ENCODE measurements around the gene LYAR. TPM values are rescaled to one million over a fixed set of nuclear protein-coding genes. Genes with fewer than 3 reads are reported as not detected.

Gene LYAR
- total and polyA plus RNA-seq, 10 of the 15 experiments (the other 5 are each of a cell fraction or from before 2014, with no cell fraction given): 18.3 to 85.4 (median 40.1) TPM

- ChIA-PET SMC1A (ENCODE audit: uncharacterized antibody, unreplicated experiment) (no interaction called here), RAD21 (ENCODE audit: unreplicated experiment) (no interaction called here), CTCF (no interaction called here), POLR2A (no interaction called here)
- no peak overlapping the region for H3K4me3 ChIP-seq
- no peak overlapping the region for H2AFZ ChIP-seq (ENCODE audit: control insufficient read depth, low read depth, low read length)
- in situ Hi-C loops (cut with MboI): no loop called here
- H3K4me2 ChIP-seq (ENCODE audit: control insufficient read depth, insufficient read depth): no peak overlapping the region
- no peak for ATAC-seq
- no peak overlapping the region for H3K27ac ChIP-seq (ENCODE audit: control insufficient read depth, insufficient read depth)
- no TSS peak for BruUV-seq (replicated peaks)
- H3K27me3 ChIP-seq (replicated peaks in 1 of 2; ENCODE audit: control insufficient read depth in 2 of 2, insufficient read depth in 2 of 2, low read length in 1 of 2): no peaks in the 10 kb centered on the region
- no peaks in the 10 kb centered on the region for H3K9me3 ChIP-seq (replicated peaks; ENCODE audit: control insufficient read depth, insufficient read depth, low read length)
- no peak overlapping the region for H3K9ac ChIP-seq (ENCODE audit: control insufficient read depth, insufficient read depth, low read length)
- H4K20me1 ChIP-seq (ENCODE audit: control insufficient read depth, insufficient read depth): no peaks in the 10 kb centered on the region
- H3K36me3 ChIP-seq (ENCODE audit: control insufficient read depth in 2 of 2, insufficient read depth in 2 of 2, low read length in 1 of 2): peaks cover 0 to 3% of the 10 kb centered on the region in 2 experiments; a peak in 3 of 4 replicates
- intact Hi-C loops (cut with micrococcal nuclease; ENCODE audit: unreplicated experiment): no loop called here
- H3K79me2 ChIP-seq (ENCODE audit: control insufficient read depth, insufficient read depth, low read length): no peaks in the 10 kb centered on the region
- no peak for FAIRE-seq
- no peaks in the 10 kb centered on the region for H3K4me1 ChIP-seq (ENCODE audit: control insufficient read depth, insufficient read depth, low read length)
- no peak for DNase-seq (ENCODE audit: low read depth, low spot score)
- 91% methylated on average over 12 of the region's 12 CpGs for WGBS (ENCODE audit: insufficient coverage, insufficient replicate concordance, low lambda C conversion rate, missing lambda C conversion rate)
- no peak for TF ChIP-seq CHD2 (IDR thresholded peaks at IDR 0.05; ENCODE audit: borderline replicate concordance, low read depth, low read length)
- no peak for TF ChIP-seq BHLHE40 (IDR thresholded peaks at IDR 0.05; ENCODE audit: borderline replicate concordance in 1 of 2, low read depth in 2 of 2, low read length in 1 of 2)
- TF ChIP-seq SP1 (IDR thresholded peaks at IDR 0.05; ENCODE audit: low read depth, low read length): no peak
- no peak for TF ChIP-seq ZNF207 (IDR thresholded peaks at IDR 0.05; ENCODE audit: borderline replicate concordance)
- TF ChIP-seq BCLAF1 (IDR thresholded peaks at IDR 0.05): no peak
- no peak for TF ChIP-seq NBN (IDR thresholded peaks at IDR 0.05)
- TF ChIP-seq HSF1 (IDR thresholded peaks at IDR 0.05; ENCODE audit: low read depth, low read length): no peak
- no peak for TF ChIP-seq SUZ12 (IDR thresholded peaks at IDR 0.05; ENCODE audit: unreplicated experiment)
- TF ChIP-seq HCFC1 (IDR thresholded peaks at IDR 0.05; ENCODE audit: low read length): no peak
- TF ChIP-seq TCF7 (IDR thresholded peaks at IDR 0.05; ENCODE audit: borderline replicate concordance): no peak
- no peak for TF ChIP-seq SIN3A (IDR thresholded peaks at IDR 0.05; ENCODE audit: low read depth, low read length)
- no peak for TF ChIP-seq TARDBP (IDR thresholded peaks at IDR 0.05; ENCODE audit: borderline replicate concordance)
- no peak for TF ChIP-seq MXI1 (IDR thresholded peaks at IDR 0.05; ENCODE audit: low read depth, low read length)
- TF ChIP-seq SRF (IDR thresholded peaks at IDR 0.05; ENCODE audit: low read depth in 2 of 2, low read length in 2 of 2): no peak
- no peak for TF ChIP-seq MEF2A (IDR thresholded peaks at IDR 0.05; ENCODE audit: insufficient read depth, low read depth, low read length)
- no peak for TF ChIP-seq MTA3 (IDR thresholded peaks at IDR 0.05; ENCODE audit: borderline replicate concordance, low read length)
- TF ChIP-seq, protein P1, sequence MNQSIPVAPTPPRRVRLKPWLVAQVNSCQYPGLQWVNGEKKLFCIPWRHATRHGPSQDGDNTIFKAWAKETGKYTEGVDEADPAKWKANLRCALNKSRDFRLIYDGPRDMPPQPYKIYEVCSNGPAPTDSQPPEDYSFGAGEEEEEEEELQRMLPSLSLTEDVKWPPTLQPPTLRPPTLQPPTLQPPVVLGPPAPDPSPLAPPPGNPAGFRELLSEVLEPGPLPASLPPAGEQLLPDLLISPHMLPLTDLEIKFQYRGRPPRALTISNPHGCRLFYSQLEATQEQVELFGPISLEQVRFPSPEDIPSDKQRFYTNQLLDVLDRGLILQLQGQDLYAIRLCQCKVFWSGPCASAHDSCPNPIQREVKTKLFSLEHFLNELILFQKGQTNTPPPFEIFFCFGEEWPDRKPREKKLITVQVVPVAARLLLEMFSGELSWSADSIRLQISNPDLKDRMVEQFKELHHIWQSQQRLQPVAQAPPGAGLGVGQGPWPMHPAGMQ (IDR thresholded peaks at IDR 0.05; ENCODE audit: borderline replicate concordance): no peak
These were observed 25.7 kb upstream of the LYAR start for GRCh38 chr4:4315461-4316149.
